SH-SY5Y (cell line): ENCODE measurements around the gene VAMP4.

Source experiments
- GATA2 ChIP-seq: IDR thresholded peaks from 2 replicates; pipeline ENCODE4 v1.6.1; 2011; ENCODE audit warnings: mild to moderate bottlenecking, low read depth, low read length
- GATA3 ChIP-seq: IDR thresholded peaks from 2 replicates; pipeline ENCODE4 v1.6.1; 2011; ENCODE audit warnings: low read depth, mild to moderate bottlenecking, low read length, moderate library complexity

DNA sequence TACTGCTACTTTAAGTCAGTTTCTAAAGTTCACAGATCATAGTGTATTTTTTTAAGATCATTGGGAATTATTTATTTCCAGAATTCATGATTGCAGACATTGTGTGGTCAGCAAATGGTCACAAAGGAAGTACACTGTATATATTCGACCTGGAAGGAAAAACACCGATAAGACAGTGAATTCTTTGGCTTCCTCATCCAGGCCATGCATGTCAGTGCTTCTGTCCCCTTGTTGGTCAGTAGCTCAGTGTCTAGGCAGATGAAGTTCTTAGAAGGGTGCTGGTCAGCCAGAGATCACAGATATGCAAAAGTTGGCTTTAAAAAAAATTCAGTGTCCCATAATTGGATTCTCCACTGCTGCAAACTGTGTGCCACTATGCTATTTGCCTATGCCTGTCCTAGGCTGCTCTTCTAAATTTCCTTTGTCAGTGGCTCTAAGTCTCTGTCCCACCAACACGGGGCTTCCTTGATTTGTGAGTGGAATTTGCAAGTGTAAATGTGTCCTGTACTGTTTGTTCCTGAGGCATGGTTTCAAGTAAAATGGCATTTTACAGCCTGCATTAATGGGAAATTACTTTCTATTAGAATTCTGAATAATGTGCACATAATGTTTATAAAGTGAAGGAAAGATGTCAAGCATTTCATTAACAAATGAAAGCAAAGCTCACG is 12.0 kb upstream of the VAMP4 start:
- no peak for TF ChIP-seq GATA2
- TF ChIP-seq GATA3 = no peak
